ENCODE results near the gene SNX17. TPM values are rescaled to one million over a fixed set of nuclear protein-coding genes. Genes with fewer than 3 reads are reported as not detected.

The SNX17 gene
- total and polyA plus RNA-seq, 2 donors (not counting 3 experiments of a cell fraction or from before 2014, with no cell fraction given) = 103 to 130 TPM

DNA sequence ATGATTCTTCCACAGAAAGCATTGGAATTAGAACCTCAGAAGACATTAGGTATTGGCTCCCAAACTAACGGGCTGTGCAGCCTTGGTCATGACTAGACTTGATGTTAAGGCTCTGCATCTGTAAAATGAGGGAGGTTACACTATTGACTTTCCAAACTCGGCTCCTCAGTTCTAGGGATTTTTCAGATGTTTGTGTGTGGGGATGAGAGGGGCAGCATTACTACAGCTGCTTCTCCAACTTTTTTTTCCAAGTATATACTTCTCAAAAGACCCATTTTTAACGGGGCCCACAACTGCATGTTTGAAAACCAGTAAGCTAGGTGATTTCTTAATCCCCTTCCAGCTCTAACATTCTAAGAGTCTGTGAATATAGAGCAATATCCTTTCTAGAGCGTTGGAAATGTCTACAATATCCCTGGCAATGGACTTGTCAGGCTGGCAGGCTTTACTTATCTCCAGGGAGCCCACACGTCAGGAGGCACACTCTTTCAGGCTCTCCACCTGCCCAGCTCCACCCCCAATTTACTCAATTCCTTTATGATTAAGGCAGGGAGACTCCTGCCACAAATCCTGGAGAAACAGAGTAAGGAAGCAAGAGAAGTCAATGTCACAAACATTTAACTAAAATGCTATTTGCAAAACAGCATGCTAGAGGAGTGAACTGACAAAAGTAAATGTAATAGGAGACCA lies 46.7 kb upstream of the SNX17 start:
- intact Hi-C loops (cut with micrococcal nuclease) = loop anchor here (1.0 kb wide), 3 partner anchors 33 to 111 kb away; partner anchors contain the start of genes ATRAID, EIF2B4, GTF3C2 and SLC5A6
- ChIA-PET POLR2A (no interaction called here), CTCF (no interaction called here)
- Histone ChIP-seq H2AFZ (ENCODE audit: low read depth, low read length) (peak overlapping the region; percentile 58), H3K27me3 (ENCODE audit: control insufficient read depth in 2 of 2, insufficient read depth in 2 of 2, low read length in 2 of 2) (no peaks in the 10 kb centered on the region), H3K9me3 (replicated peaks; ENCODE audit: control insufficient read depth, insufficient read depth, low read length) (no peaks in the 10 kb centered on the region), H3K4me3 (replicated peaks in 1 of 3; ENCODE audit: insufficient read depth in 1 of 3, low read depth in 1 of 3, low read length in 3 of 3) (peak overlapping the region; percentile 70 to 91 (median 90)), H3K4me1 (ENCODE audit: control insufficient read depth, extremely low read depth, insufficient read depth, low read length) (peaks cover 26% of the 10 kb centered on the region), H3K9ac (replicated peaks; ENCODE audit: extremely low read depth, insufficient read depth, low read length) (peak overlapping the region; percentile 96), H3K79me2 (ENCODE audit: control insufficient read depth, insufficient read depth, low read length) (peaks cover 8% of the 10 kb centered on the region), H3K9me1 (replicated peaks; ENCODE audit: control insufficient read depth, extremely low read depth, insufficient read depth, low read length) (no peaks in the 10 kb centered on the region), H3K4me2 (ENCODE audit: insufficient read depth, low read length) (peak overlapping the region; percentile 96), H4K20me1 (replicated peaks; ENCODE audit: control insufficient read depth, extremely low read depth, insufficient read depth, low read length) (no peaks in the 10 kb centered on the region), H3K36me3 (ENCODE audit: control insufficient read depth in 2 of 2, extremely low read depth in 1 of 2, insufficient read depth in 2 of 2, low read length in 2 of 2) (peaks cover 5 to 13% of the 10 kb centered on the region in 2 experiments), H3K27ac (ENCODE audit: insufficient read depth, low read depth, low read length) (peak overlapping the region; percentile 95)
- TF ChIP-seq POLR2AphosphoS5 (IDR thresholded peaks at IDR 0.05; ENCODE audit: insufficient read depth, low read depth, low read length) = no peak
- TF ChIP-seq EZH2 (IDR thresholded peaks at IDR 0.05; ENCODE audit: borderline replicate concordance, low read depth, low read length, severe bottlenecking) = no peak
- no peak for TF ChIP-seq MYC (IDR thresholded peaks at IDR 0.05; ENCODE audit: low read depth, low read length)
- no peak for TF ChIP-seq FOS (IDR thresholded peaks at IDR 0.05; ENCODE audit: borderline replicate concordance, insufficient read depth, low read length)
- TF ChIP-seq JUN (IDR thresholded peaks at IDR 0.05; ENCODE audit: borderline replicate concordance, insufficient read depth, insufficient read length, low read depth) = no peak
- TF ChIP-seq GATA2 (IDR thresholded peaks at IDR 0.05; ENCODE audit: insufficient read depth, insufficient read length, low read depth, low read length) = no peak
- no peak for TF ChIP-seq POLR2A (IDR thresholded peaks at IDR 0.05; ENCODE audit: low read depth, low read length)
- TF ChIP-seq, protein P1, sequence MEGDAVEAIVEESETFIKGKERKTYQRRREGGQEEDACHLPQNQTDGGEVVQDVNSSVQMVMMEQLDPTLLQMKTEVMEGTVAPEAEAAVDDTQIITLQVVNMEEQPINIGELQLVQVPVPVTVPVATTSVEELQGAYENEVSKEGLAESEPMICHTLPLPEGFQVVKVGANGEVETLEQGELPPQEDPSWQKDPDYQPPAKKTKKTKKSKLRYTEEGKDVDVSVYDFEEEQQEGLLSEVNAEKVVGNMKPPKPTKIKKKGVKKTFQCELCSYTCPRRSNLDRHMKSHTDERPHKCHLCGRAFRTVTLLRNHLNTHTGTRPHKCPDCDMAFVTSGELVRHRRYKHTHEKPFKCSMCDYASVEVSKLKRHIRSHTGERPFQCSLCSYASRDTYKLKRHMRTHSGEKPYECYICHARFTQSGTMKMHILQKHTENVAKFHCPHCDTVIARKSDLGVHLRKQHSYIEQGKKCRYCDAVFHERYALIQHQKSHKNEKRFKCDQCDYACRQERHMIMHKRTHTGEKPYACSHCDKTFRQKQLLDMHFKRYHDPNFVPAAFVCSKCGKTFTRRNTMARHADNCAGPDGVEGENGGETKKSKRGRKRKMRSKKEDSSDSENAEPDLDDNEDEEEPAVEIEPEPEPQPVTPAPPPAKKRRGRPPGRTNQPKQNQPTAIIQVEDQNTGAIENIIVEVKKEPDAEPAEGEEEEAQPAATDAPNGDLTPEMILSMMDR (IDR thresholded peaks at IDR 0.05; ENCODE audit: extremely low read depth in 1 of 2, insufficient read depth in 1 of 2, low read depth in 1 of 2, low read length in 2 of 2) = no peak
- DNase-seq (ENCODE audit: low read depth, low spot score) (no peak), FAIRE-seq (no peak)
- dilution Hi-C loops (cut with MboI; ENCODE audit: extremely low pct_ligation_motif_present, low sequenced_read_pairs) = no loop called here
- no TSS peak for BruUV-seq (replicated peaks)
